Measurements from ENCODE around the gene ABLIM1.

DNA sequence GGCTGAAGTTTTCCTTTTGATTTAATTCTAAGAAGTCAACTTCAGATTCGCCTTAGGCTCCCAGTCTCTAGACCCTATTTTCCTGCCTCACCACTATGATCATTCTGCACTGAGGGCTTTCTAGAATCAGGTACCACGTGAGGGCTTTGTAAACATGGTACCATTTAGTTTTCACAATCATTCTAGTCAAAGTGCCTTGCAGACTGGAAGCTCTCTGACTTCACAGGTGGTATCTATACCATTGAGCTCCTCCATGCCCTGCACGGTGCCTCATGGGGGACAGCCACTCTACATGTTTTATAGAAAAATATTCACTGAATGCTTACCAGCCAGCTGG lies 106.5 kb downstream of the ABLIM1 start:
- TF ChIP-seq, protein P1, sequence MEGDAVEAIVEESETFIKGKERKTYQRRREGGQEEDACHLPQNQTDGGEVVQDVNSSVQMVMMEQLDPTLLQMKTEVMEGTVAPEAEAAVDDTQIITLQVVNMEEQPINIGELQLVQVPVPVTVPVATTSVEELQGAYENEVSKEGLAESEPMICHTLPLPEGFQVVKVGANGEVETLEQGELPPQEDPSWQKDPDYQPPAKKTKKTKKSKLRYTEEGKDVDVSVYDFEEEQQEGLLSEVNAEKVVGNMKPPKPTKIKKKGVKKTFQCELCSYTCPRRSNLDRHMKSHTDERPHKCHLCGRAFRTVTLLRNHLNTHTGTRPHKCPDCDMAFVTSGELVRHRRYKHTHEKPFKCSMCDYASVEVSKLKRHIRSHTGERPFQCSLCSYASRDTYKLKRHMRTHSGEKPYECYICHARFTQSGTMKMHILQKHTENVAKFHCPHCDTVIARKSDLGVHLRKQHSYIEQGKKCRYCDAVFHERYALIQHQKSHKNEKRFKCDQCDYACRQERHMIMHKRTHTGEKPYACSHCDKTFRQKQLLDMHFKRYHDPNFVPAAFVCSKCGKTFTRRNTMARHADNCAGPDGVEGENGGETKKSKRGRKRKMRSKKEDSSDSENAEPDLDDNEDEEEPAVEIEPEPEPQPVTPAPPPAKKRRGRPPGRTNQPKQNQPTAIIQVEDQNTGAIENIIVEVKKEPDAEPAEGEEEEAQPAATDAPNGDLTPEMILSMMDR (IDR thresholded peaks at IDR 0.05), result no peak
- no peak for TF ChIP-seq POLR2A (IDR thresholded peaks at IDR 0.05)
